HG02840 (cell line): ENCODE measurements around the gene TRAF3.
"Not testable (repeated sequence)": the region's sequence is repeated elsewhere in the genome, so short reads cannot be mapped to it uniquely, and the experiment has no call there.

ENCODE experiments used
- ATAC-seq: cut with Tn5 transposase; IDR thresholded peaks from one replicate; pipeline ENCODE4 v1.9.1; 2021; ENCODE audit warnings: mild to moderate bottlenecking, moderate library complexity, moderate number of reproducible peaks; ENCODE audit not compliant: unreplicated experiment, low FRiP score

Gene TRAF3

DNA sequence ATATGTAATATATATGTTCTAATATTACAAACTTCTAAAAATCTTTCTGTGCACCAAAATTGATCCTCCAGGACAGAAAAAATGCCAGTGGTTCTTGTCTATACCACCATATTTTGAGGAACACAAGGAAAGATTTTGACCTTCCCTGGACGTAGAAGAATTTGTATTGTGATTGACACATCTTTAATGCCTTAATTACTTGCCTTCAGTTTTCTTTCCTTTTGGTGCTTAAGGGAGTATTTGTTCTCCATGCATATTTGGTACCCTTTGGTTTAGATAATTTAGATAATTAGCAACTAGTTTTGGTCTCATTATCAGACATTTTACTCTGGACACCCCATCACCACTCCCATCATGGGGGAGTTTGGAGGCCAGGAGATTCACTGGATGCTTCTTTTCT, 27.6 kb downstream of the TRAF3 start:
- ATAC-seq, result no peak

DNA sequence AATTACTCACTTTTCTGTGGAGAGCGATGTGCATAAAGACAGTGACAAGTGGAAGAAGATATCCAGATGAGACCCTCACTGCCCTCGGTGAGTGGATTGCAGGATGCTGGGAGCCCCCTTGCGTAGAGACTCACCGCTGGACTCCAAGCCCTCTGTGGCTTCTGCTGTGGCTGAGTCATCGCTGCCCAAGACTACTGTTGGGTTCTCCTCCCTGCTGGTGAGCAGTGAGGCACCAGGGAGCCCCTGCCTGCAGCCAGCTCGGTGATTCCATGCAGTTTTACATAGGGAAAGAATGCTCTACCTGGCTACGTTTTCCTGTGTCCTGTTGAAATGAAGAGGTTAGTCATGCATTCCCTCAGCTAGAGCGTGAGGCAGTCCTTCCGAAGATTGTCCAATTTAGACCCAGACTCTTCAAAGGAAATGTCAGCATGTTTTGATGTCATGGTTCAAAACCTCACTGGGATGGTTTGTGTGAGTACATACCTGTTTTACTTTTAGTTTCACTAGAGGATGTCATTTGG, 28.2 kb downstream of the TRAF3 start:
- no peak for ATAC-seq

DNA sequence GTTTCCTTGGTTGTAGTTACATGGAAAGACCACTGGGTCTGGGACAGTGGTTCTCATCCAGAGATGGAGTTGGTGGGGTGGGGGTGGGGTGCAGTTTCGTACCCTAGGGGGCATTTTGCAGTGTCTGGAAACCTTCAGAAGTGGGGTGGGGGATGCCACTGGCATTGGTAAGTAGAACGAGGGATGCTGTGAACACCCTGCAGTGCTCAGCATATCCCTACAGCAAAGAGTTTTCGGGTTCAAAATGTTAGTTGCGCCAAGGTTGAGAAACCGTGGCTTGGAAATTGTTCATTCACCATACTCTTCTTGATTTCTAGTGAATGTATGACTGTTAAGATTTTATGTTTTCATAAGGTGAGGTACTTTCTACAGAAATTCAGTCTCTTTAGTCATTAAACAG, 28.7 kb downstream of the TRAF3 start:
- ATAC-seq, result no peak

DNA sequence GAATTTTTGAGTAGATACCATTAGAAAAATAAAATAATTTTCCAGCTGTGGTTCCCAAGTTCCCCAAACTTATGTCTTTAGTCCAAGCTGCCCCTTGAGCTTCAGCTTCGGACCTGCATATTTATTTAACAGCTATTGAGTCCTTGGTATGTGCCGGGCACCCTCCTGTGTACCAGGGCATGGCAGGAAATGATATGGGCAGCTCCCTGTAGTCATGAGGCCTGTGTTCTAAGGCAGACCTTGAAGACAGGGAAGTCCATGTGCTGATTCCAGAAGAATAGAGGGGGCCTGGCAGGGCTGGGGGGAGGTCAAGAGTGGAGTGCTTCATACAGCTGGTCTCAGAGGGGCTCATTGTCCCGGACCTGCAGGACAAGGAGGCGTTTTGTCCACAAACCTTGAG, 29.2 kb downstream of the TRAF3 start:
- ATAC-seq, result no peak

DNA sequence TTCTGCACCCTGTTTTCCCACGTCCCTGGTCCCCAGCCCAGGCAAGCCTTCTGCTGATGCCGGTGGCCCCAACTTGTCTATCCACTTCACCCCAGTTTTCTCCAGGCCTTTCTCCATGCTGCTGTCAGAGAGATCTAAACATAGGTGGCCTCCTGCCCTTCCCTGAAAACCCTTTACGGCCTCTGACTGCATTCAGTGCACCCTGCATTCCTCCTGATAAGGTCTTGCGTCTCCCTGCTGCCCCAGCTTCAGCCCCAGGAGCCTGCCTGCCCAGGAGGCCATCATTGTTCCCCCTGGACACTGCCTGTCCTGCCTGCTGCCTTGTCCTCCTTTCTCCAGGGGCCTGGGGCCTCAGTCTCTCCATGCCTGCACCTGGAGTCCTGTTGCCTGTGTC, 29.8 kb downstream of the TRAF3 start:
- no peak for ATAC-seq

DNA sequence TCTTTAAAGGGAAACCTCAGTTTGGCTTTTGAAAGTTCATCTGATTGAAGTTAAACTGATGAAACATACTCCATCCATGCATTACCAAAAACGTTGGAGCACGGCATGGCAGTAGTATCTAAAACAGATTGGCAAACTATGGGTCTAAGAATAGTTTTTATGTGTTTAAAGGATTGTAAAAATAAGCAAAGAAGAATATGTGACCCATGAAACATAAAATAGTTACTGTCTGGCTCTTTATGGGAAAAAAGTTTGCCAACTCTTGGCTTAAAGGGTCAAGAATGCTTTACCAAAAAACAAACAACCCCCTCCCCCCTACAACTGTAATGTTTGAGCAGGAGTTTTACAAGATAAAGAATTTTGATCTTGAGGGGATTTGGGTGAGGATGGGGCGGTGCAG, 32.6 kb downstream of the TRAF3 start:
- ATAC-seq, result no peak

DNA sequence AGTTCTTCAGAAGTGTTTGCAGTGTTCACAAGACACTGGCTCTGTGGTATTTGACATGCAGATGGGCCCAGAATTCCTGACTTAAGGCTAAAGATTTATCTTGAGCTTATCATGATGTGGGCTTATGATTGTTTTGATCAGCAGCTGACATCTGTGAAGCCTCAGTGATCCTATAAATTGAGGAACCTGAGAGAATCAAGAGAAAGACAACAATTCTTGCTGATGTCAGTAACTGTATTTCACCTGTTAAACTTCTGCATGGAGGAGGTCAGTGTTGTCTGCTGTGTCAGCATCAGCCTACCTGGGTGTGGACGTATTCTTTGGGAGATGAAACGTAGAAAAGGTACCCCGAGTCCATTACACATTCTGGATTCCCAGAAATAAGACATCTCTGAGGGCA, 33.3 kb downstream of the TRAF3 start:
- ATAC-seq, result no peak

DNA sequence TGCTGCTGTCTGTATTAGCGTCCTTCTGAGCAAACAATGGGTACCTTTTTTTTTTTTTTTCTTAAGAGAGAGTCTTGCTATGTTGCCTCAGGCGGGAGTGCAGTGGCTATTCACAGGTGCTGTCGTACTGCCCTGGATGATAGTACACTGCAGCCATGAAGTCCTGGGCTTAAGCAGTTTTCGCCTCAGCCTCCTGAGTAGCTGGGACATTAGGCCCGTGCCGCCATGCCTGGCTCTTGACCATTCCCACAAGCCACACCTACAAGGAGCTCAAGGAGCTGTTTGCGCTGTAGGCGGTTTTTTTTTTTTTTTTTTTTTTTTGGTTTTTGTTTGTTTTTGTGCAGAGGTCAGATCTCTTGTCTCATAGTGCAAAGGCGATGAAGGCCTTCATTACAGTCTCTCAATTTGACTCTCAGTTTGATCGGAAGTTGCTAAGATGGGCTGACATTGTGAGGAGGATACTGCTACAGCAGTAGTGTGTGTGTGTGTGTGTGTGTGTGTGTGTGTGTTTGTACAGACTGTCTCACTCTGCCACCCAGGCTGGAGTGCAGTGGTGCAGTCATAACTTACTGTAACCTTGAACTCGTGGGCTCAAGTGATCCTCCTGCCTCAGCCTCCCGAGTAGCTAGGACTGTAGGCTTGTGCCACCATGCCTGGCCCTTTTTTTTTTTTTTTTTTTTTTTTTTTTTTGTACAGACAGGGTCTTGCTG, 34.2 kb downstream of the TRAF3 start:
- no peak for ATAC-seq

DNA sequence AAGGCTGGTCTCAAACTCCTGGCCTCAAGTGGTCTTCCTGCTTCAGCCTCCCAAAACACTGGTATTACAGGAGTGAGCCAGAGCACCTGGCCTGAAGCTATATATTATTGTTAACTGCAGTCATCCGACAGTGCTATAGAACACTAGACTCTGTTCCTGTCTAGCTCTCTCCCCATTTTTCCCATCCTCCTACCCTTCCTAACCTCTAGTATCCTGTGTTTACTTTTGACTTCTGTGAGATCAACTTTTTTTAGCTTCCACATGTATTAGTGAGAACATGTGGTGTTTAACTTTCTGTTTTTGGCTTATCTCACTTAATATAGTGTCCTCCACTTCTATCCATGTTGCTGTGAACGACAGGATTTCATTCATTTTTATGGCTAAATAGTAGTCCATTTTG, 34.7 kb downstream of the TRAF3 start:
- no peak for ATAC-seq

DNA sequence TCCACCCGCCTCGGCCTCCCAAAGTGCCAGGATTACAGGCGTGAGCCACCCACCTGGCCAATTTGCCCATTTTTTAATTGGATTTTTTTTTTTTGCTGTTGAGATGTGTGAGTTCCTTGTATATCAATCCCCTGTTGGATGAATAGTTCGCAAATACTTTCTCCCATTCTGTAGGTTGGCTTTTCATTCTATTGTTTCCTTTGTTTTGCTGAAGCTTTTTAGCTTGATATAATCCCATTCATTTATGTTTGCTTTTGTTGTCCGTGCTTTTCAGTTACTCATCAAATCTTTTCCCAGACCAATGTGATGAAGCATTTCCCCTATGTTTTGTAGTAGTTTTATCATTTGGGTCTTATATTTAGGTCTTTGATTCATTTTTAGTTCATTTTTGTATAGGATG, 36.4 kb downstream of the TRAF3 start:
- ATAC-seq, result no peak

DNA sequence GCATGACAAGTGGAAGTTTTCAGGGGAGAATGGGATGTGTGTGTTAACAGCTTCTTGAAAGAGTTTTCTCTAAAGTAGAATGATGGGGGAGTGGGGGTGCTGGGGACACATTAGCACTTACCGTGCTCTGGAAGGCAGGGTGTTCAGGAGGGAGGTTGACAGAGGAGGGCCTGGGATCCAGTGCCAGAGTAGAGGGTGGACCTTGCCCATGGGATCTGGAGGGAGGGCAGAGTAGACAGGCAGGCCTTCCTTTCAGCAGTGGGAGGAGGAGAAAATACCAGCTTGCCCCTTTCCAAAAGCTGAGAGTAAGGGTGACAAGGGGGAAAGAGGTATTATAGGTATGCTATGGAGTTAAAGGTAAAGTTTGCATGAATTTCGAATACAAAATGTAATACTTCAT, 40.1 kb downstream of the TRAF3 start:
- ATAC-seq, result no peak

DNA sequence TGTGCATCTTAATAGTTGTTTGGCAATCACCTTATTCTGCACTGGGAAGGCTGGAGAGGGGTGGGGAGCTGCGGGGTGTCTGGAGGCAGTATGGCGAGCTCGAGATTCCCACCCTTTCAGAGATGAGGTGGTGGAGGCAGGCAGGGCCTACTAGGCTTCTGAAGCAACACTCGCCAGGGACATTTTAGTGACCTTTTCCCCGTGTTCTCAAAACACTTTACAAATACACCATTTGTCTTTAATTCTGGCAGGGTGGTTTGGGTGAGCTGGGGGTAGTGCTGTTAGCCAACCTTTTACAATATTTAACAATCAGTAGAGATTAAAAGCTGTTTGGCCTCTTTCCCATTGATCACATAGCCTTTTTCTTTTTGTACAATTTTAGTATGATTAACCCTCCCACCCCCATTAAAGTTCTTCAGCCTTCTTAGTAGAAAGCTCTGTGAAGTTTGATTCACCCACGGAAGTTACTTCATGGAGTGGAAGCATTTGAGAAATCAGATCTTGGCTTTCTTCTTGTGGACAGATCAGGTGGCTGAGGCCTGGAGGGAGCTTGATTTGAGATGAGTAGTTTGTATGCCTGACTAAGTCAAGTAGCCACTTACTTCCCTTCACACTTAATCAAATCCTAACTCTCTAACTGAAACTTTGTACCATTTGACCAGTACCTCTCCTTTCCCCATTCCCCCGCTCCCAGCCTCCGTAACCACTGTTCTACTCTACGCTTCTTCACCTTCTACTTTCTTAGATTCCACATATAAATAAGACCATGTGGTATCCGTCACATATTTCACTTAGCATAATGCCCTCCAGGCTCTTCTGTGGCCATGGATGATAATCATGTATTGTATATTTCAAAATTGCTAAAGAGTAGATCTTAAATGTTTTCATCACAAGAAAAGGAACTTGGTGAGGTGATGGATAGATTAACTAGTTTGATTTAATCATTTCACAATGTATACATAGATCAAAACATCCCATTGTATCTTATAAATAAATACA, 41.0 kb downstream of the TRAF3 start:
- ATAC-seq, result no peak

DNA sequence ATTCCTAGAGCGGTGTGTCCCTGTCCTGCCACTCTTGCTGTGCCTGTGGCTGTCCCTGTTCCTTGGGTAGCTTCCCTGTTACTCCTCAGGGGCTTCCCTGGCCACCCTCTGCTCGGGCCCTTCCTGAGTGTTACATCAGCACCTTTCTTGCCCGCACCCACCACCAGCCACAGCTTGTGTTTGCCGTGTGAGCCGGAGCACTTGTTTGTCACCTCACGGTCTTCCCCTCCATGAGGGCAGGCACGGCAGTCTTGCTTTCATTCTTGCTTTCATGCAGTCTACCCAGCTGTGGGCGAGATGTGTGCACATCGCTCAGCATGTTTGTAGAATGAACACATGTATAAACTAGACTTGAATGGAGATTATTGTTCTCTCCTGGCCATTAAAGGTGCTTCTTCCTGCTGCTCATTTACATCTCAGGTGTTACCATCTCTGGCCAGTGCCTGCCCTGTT, 42.0 kb downstream of the TRAF3 start:
- ATAC-seq, result peak; percentile 47

DNA sequence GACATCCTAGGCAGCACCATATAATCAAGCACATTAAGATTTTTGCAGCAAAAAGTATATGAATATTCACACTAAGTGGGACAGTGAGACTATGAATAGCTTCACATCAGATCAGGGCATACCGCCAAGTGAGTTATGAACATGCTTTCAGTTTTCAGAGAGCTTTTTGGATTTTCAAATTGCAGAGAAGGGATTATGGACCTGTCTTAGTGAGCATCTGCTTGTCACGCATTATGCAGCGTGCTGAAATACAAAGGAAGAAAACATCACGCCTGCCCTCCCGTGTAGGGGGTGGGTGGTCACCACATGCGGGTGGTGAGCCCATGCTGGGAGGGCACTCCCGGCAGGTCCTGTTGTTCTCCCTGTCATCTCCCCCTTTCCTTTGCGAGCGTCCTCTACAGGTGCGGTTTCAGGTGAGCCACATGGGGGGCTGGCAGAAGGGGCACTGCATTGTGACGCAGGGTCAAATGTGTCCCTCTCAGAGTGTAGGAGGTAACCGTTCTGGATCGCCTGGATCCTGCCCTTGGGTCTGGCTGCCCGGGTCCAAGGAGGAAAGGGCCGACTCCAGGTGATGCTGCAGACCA, 42.6 kb downstream of the TRAF3 start:
- ATAC-seq, result peak; percentile 13

DNA sequence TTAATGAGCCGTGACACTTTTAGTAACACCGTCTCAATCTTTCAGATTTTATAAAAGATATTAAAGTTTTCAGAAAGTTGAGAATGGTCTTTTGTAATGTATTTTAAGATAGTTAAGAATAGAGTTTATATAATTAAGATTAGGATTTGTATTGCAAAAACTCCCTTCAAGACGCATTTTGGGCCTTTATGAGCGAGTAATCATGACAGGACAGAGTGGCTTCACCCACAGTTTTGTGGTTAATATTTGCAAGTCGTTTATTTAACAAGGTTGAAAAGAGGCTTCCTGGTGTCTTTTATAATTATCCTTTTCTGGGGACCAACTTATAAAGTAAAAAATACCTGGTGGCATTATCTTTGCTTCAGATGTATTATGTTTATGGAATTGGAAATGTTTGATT, 44.0 kb downstream of the TRAF3 start:
- ATAC-seq, result no peak

DNA sequence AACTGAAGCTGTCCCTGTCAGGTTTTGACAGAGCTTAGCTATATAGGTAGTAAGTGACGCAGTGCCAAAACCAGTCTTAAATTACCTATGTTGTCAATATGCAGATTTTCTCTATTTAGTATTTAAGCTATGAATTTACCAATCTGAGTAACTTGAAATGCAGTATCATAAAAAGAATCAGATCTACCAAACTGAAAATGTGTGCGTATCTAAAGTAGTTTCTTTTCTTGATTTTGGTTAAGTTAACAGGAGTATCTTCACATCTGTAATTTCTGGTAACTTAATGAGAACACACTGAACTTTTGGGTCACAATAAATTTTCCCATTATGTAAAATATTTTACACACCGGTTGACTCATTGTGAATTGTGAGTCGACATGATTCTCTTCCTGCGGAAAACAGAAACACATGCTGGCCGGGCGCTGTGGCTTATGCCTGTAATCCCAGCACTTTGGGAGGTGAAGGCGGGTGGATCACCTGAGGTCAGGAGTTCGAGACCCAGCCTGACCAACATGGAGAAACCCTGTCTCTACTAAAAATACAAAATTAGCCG, 45.1 kb downstream of the TRAF3 start:
- no peak for ATAC-seq

DNA sequence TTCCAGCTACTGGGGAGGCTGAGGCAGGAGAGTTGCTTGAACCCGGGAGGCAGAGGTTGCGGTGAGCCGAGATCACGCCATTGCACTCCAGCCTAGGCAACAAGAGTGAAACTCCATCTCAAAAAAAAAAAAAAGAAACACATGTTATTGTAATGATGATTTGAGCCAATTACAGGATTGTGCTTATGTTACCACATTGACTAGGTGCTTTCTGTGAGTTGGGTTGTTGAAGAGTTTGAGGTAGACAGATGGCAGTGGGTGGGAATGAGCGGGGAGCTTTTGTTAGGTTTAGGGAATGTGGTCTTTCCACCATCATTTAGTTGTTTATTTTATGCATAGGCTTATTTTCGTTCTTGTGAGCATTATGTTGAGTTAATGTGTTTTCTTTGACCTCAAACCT, 45.6 kb downstream of the TRAF3 start:
- not testable (repeated sequence) for ATAC-seq

DNA sequence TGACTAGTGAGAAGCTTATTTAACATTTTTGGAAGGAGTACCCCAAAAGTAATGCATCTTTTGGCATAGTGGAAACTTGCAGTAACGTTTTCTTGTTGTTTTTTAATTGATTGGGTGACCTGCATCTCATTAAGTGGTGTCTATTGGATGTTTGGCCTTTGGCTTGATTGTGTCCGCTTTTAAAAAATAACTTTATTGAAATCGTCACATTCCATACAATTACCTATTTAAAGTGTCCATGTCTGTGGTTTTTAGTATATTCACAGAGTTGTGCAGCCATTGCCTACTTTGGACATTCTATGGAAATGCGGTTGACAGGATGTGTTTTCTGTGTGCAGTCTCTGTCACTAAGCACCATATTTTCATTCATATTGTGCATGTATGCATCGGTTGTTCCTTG, 46.3 kb downstream of the TRAF3 start:
- ATAC-seq, result no peak

DNA sequence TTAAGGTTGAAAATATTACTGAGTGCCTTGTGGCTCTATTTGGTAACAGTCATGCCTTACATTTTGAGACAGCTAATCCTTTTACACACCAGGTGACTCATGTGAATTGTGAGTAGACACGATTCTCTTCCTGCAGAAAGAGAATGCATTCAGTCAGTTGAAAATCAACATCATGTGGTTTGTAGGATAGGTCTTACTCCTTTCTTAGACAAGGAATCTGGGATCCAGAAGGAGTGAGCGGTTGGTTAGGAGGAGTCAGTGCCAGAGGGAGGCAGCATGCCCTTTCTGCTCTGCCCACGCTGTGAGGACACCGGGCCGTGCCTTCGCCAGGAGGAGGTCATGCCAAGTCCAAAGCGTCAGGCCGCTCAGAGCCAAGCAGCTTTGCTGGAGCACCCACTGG, 47.6 kb downstream of the TRAF3 start:
- ATAC-seq, result no peak

DNA sequence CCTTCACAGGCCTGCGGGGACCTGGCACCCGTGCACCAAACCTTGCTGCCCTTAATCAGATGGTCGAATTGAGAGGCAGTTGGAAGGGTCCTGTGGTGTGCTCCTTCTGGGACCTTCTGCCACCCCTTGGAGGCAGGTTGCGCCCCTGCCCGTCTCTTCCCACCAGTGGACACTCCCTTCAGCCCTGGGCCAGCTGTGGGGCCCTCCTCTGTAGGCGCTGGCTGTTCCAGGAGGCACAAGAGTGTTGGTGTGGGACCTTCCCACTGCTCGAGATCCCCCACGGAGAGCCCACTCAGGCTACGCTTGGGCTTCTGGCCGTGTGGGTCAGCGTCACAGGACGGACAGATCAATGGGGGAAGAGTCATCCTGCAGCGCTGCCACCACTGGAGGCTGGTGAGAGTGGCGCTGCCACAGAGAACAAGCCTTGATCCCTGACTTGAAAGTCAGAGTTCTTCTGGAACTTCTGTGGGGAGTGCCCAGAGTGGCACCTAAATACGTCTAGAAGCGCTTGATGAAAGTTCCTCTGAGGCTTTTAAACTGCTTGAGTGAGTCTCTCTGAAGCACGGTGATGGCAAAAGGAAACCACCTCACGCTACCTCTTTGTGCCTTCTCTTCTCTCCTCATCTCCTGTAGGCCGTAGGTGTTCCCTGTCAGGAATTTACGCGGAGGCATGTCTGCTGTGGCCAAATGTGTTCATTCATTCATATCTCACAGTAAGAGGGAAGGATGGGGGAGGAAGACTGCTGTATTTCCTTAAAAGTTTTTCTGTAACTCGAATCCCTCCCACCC, 48.3 kb downstream of the TRAF3 start:
- ATAC-seq, result no peak
